CD8-positive, alpha-beta memory T cell (primary cell): Measurements from ENCODE around the gene MSLN. TPM values are rescaled to one million over a fixed set of nuclear protein-coding genes. Genes with fewer than 3 reads are reported as not detected.

Experiments used
- CTCF ChIA-PET: fragments of 350-600 bp; sonication (Branson Sonifier 250); formaldehyde crosslinking; loops from one replicate; lab custom pipeline; 2021; ENCODE audit warnings: antibody characterized with exemption; lab: Charles Lee
- POLR2A ChIA-PET: fragments of 350-600 bp; sonication (Branson Sonifier 250); formaldehyde crosslinking; loops from one replicate; lab custom pipeline; 2021; ENCODE audit warnings: antibody characterized with exemption; lab: Charles Lee
- DNase-seq, 5 donors: peaks; one replicate each; pipeline versions ENCODE4 v3.0.0 to v3.0.0-alpha.2; 2020 to 2022; ENCODE audit warnings: mixed read lengths in 1 of 5
- H3K27ac ChIP-seq: one replicate; pipeline ENCODE4 v1.7.0; 2013; ENCODE audit warnings: low read depth, mild to moderate bottlenecking, low read length, moderate library complexity
- H3K27me3 ChIP-seq: 2 replicates; pipeline ENCODE4 v1.7.0; 2013; ENCODE audit warnings: low read length, mild to moderate bottlenecking; ENCODE audit not compliant: insufficient read depth, poor library complexity, severe bottlenecking
- H3K36me3 ChIP-seq: 2 replicates; pipeline ENCODE4 v1.7.0; 2013; ENCODE audit warnings: mild to moderate bottlenecking, low read length, moderate library complexity; ENCODE audit not compliant: insufficient read depth
- H3K4me1 ChIP-seq: 2 replicates; pipeline ENCODE4 v1.7.0; 2013; ENCODE audit warnings: mild to moderate bottlenecking, low read length, moderate library complexity; ENCODE audit not compliant: insufficient read depth
- H3K4me3 ChIP-seq: 2 replicates; pipeline ENCODE4 v1.7.0; 2013; ENCODE audit warnings: mild to moderate bottlenecking, low read length
- H3K9me3 ChIP-seq: 2 replicates; pipeline ENCODE4 v1.7.0; 2013; ENCODE audit warnings: mild to moderate bottlenecking, low read length
- H3K27ac Mint-ChIP-seq, 8 donors: one replicate each; pipeline ENCODE4 v1.8.0; 2020 to 2021; ENCODE audit warnings: mixed read lengths in 8 of 8, mild to moderate bottlenecking in 6 of 8, inconsistent platforms in 3 of 8, moderate library complexity in 3 of 8
- H3K27me3 Mint-ChIP-seq, 2 donors: one replicate each; pipeline ENCODE4 v1.8.0; 2020 to 2021; ENCODE audit warnings: mixed read lengths in 2 of 2, mild to moderate bottlenecking in 1 of 2, moderate library complexity in 1 of 2
- H3K36me3 Mint-ChIP-seq, 3 donors: one replicate each; pipeline ENCODE4 v1.8.0; 2020 to 2021; ENCODE audit warnings: mixed read lengths in 3 of 3, inconsistent platforms in 1 of 3, mild to moderate bottlenecking in 1 of 3
- H3K4me1 Mint-ChIP-seq, 3 donors: one replicate each; pipeline ENCODE4 v1.8.0; 2020 to 2021; ENCODE audit warnings: mixed read lengths in 3 of 3, inconsistent platforms in 1 of 3, mild to moderate bottlenecking in 1 of 3
- H3K4me3 Mint-ChIP-seq, 7 donors: one replicate each; pipeline ENCODE4 v1.8.0; 2020 to 2021; ENCODE audit warnings: mixed read lengths in 7 of 7, mild to moderate bottlenecking in 6 of 7, moderate library complexity in 4 of 7, inconsistent platforms in 2 of 7
- H3K9me3 Mint-ChIP-seq, 5 donors: one replicate each; pipeline ENCODE4 v1.8.0; 2020 to 2022; ENCODE audit warnings: mixed read lengths in 5 of 5, mild to moderate bottlenecking in 3 of 5, moderate library complexity in 2 of 5, inconsistent platforms in 1 of 5
- polyA plus RNA-seq: library from polyadenylated mRNA; unstranded; fragments of 300-500 nt; fragmentation: Illumina TruSeq; gene quantifications from one replicate; pipeline ENCODE4 v1.2.3, GENCODE V29; 2021
- total RNA-seq, 2 experiments: library from RNA; stranded (reverse); gene quantifications; one replicate each; pipeline ENCODE4 v1.2.3, GENCODE V29; 2021

The MSLN gene
- total and polyA plus RNA-seq, 3 experiments from 2014 or later: not detected

- H3K9me3 ChIP-seq: no peaks in the 10 kb centered on the region
- H3K27ac ChIP-seq: no peak overlapping the region
- no peak for DNase-seq
- H3K36me3 Mint-ChIP-seq: no peaks in the 10 kb centered on the region
- no peaks in the 10 kb centered on the region for H3K4me1 ChIP-seq
- no peak overlapping the region for H3K27ac Mint-ChIP-seq
- CTCF ChIA-PET: interaction anchor here (1.1 kb wide), 1 partner anchor 16 kb away, joined by 3 read pairs; no protein-coding TSS in a partner anchor
- H3K36me3 ChIP-seq: no peaks in the 10 kb centered on the region
- H3K4me3 Mint-ChIP-seq: no peak overlapping the region
- no peak overlapping the region for H3K4me3 ChIP-seq
- peaks cover 6% of the 10 kb centered on the region for H3K27me3 ChIP-seq
- H3K9me3 Mint-ChIP-seq: peaks cover 0 to 2% (median 0%) of the 10 kb centered on the region in 5 donors
- no peaks in the 10 kb centered on the region for H3K4me1 Mint-ChIP-seq
- POLR2A ChIA-PET: interaction anchor here (0.5 to 0.6 kb wide), 2 partner anchors 28 to 495 kb away, joined by 6 to 8 read pairs; no protein-coding TSS in a partner anchor
- peaks cover 13 to 15% of the 10 kb centered on the region in 2 donors for H3K27me3 Mint-ChIP-seq
These were observed 40.4 kb downstream of the MSLN start for GRCh38 chr16:800834-801511.

- Mint-ChIP-seq H3K27ac (no peak overlapping the region), H3K9me3 (peaks cover 0 to 2% (median 0%) of the 10 kb centered on the region in 5 donors), H3K36me3 (no peaks in the 10 kb centered on the region), H3K4me1 (no peaks in the 10 kb centered on the region), H3K4me3 (no peak overlapping the region), H3K27me3 (peaks cover 13 to 15% of the 10 kb centered on the region in 2 donors)
- CTCF ChIA-PET: no interaction called here
- H3K27ac ChIP-seq: no peak overlapping the region
- peaks cover 6% of the 10 kb centered on the region for H3K27me3 ChIP-seq
- no peaks in the 10 kb centered on the region for H3K36me3 ChIP-seq
- POLR2A ChIA-PET: interaction anchor here (0.5 to 0.6 kb wide), 2 partner anchors 28 to 494 kb away, joined by 6 to 8 read pairs; no protein-coding TSS in a partner anchor
- H3K9me3 ChIP-seq: no peaks in the 10 kb centered on the region
- no peaks in the 10 kb centered on the region for H3K4me1 ChIP-seq
- H3K4me3 ChIP-seq: no peak overlapping the region
- no peak for DNase-seq
These were observed 41.2 kb downstream of the MSLN start for GRCh38 chr16:801584-802363.

- H3K4me1 Mint-ChIP-seq: no peaks in the 10 kb centered on the region
- peaks cover 13 to 15% of the 10 kb centered on the region in 2 donors for H3K27me3 Mint-ChIP-seq
- no peak overlapping the region for H3K27ac ChIP-seq
- POLR2A ChIA-PET: no interaction called here
- H3K9me3 Mint-ChIP-seq: peaks cover 0 to 2% (median 0%) of the 10 kb centered on the region in 5 donors
- no peak overlapping the region for H3K4me3 ChIP-seq
- no peaks in the 10 kb centered on the region for H3K9me3 ChIP-seq
- no peaks in the 10 kb centered on the region for H3K36me3 Mint-ChIP-seq
- H3K27me3 ChIP-seq: peaks cover 6% of the 10 kb centered on the region
- H3K36me3 ChIP-seq: no peaks in the 10 kb centered on the region
- H3K4me1 ChIP-seq: no peaks in the 10 kb centered on the region
- H3K4me3 Mint-ChIP-seq: peak overlapping the region in 1 of 7 donors; percentile 36
- no peak overlapping the region for H3K27ac Mint-ChIP-seq
- CTCF ChIA-PET: no interaction called here
- no peak for DNase-seq
These were observed 41.9 kb downstream of the MSLN start for GRCh38 chr16:802461-802860.

- Mint-ChIP-seq H3K27me3 (peaks cover 13 to 15% of the 10 kb centered on the region in 2 donors), H3K4me1 (peaks cover 5% of the 10 kb centered on the region in 3 donors), H3K27ac (no peak overlapping the region), H3K36me3 (peaks cover 0 to 3% (median 0%) of the 10 kb centered on the region in 3 donors), H3K4me3 (no peak overlapping the region), H3K9me3 (no peaks in the 10 kb centered on the region)
- H3K27ac ChIP-seq: no peak overlapping the region
- H3K4me1 ChIP-seq: peaks cover under 1% of the 10 kb centered on the region
- CTCF ChIA-PET: interaction anchor here (1.3 kb wide), 1 partner anchor 18 kb away, joined by 3 read pairs; no protein-coding TSS in a partner anchor
- DNase-seq: no peak
- no peaks in the 10 kb centered on the region for H3K36me3 ChIP-seq
- no peaks in the 10 kb centered on the region for H3K9me3 ChIP-seq
- H3K27me3 ChIP-seq: peaks cover 6% of the 10 kb centered on the region
- POLR2A ChIA-PET: no interaction called here
- no peak overlapping the region for H3K4me3 ChIP-seq
These were observed 42.6 kb downstream of the MSLN start for GRCh38 chr16:802914-803753.

- Histone ChIP-seq H3K27me3 (peaks cover 6% of the 10 kb centered on the region), H3K4me1 (peaks cover 6% of the 10 kb centered on the region), H3K27ac (no peak overlapping the region), H3K9me3 (no peaks in the 10 kb centered on the region), H3K4me3 (no peak overlapping the region), H3K36me3 (no peaks in the 10 kb centered on the region)
- ChIA-PET POLR2A (no interaction called here), CTCF (interaction anchor here (1.3 kb wide), 1 partner anchor 19 kb away, joined by 3 read pairs; no protein-coding TSS in a partner anchor)
- no peak overlapping the region for H3K4me3 Mint-ChIP-seq
- peaks cover 9 to 11% (median 11%) of the 10 kb centered on the region in 3 donors for H3K4me1 Mint-ChIP-seq
- H3K9me3 Mint-ChIP-seq: no peaks in the 10 kb centered on the region
- peaks cover 0 to 3% (median 0%) of the 10 kb centered on the region in 3 donors for H3K36me3 Mint-ChIP-seq
- DNase-seq: no peak
- peaks cover 10 to 12% of the 10 kb centered on the region in 2 donors for H3K27me3 Mint-ChIP-seq
- H3K27ac Mint-ChIP-seq: no peak overlapping the region
These were observed 43.2 kb downstream of the MSLN start for GRCh38 chr16:803754-804080.

- Mint-ChIP-seq H3K9me3 (no peaks in the 10 kb centered on the region), H3K27me3 (peaks cover 10 to 12% of the 10 kb centered on the region in 2 donors), H3K4me3 (peak overlapping the region in 1 of 7 donors; percentile 50), H3K4me1 (peaks cover 11 to 13% (median 12%) of the 10 kb centered on the region in 3 donors), H3K27ac (peak overlapping the region in 2 of 8 donors; percentile 14 to 74), H3K36me3 (peaks cover 0 to 3% (median 0%) of the 10 kb centered on the region in 3 donors)
- Histone ChIP-seq H3K4me3 (no peak overlapping the region), H3K27ac (no peak overlapping the region), H3K36me3 (no peaks in the 10 kb centered on the region), H3K27me3 (peaks cover 6% of the 10 kb centered on the region), H3K4me1 (peaks cover 7% of the 10 kb centered on the region), H3K9me3 (no peaks in the 10 kb centered on the region)
- POLR2A ChIA-PET: no interaction called here
- no peak for DNase-seq
- CTCF ChIA-PET: interaction anchor here (1.3 kb wide), 1 partner anchor 19 kb away, joined by 3 read pairs; no protein-coding TSS in a partner anchor
These were observed 43.9 kb downstream of the MSLN start for GRCh38 chr16:804193-805048.

GRCh38 chr16:805474-805873, 44.9 kb downstream of the MSLN start:
- Mint-ChIP-seq H3K36me3 (peaks cover 0 to 3% (median 0%) of the 10 kb centered on the region in 3 donors), H3K9me3 (no peaks in the 10 kb centered on the region), H3K4me1 (peaks cover 11 to 15% (median 12%) of the 10 kb centered on the region in 3 donors), H3K27ac (no peak overlapping the region), H3K4me3 (no peak overlapping the region), H3K27me3 (peaks cover 10 to 12% of the 10 kb centered on the region in 2 donors)
- ChIA-PET POLR2A (no interaction called here), CTCF (interaction anchor here (1.4 kb wide), 1 partner anchor 19 kb away, joined by 3 read pairs; no protein-coding TSS in a partner anchor)
- H3K4me3 ChIP-seq: no peak overlapping the region
- no peak for DNase-seq
- H3K36me3 ChIP-seq: no peaks in the 10 kb centered on the region
- H3K27ac ChIP-seq: no peak overlapping the region
- peaks cover 6% of the 10 kb centered on the region for H3K27me3 ChIP-seq
- peaks cover 7% of the 10 kb centered on the region for H3K4me1 ChIP-seq
- H3K9me3 ChIP-seq: no peaks in the 10 kb centered on the region
